ENCODE measurements around the gene ALG9.

DNA sequence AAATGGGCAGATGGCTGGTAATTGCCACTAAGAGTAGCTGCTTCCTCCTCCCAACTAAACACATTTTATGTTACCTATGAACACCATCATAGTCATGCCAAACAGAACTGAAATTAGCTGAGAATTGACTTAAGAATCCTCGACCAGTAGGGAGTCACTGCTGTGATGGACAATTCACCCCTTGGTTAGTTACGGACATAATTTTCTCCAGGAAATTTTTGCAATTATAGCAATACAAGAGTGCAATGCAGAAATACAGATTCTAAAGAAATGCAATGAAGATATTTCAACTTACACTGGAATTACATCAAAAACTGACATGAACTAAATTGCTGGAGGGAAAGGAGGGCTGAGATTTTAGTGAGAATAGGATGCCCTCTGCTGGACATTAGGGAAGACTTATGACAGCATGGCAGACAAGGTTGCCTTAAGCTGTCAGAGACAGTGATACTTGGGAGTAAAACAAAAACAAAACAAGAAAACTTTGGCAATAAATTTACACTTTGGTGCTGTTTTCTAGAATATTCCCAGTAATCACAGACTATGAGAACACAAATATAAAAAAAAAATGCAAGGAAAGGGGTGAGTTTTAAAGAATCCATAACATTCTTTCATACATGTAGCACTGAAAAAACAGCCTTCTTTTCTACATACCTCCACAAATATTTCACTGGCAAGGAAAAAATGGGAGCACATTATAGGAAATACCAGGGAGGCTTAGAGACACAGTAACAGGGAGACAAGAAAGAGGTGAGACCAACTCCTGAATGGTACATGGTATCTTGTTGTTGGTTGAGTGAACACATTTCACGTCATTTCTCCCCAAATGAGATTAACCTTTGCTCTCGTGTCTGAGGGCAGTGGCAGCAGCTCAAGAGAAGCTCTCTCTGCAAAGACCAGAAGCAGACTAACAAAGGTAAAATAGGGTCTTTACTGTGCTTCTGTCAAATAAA, 94.0 kb downstream of the ALG9 start:
- TF ChIP-seq, protein P1, sequence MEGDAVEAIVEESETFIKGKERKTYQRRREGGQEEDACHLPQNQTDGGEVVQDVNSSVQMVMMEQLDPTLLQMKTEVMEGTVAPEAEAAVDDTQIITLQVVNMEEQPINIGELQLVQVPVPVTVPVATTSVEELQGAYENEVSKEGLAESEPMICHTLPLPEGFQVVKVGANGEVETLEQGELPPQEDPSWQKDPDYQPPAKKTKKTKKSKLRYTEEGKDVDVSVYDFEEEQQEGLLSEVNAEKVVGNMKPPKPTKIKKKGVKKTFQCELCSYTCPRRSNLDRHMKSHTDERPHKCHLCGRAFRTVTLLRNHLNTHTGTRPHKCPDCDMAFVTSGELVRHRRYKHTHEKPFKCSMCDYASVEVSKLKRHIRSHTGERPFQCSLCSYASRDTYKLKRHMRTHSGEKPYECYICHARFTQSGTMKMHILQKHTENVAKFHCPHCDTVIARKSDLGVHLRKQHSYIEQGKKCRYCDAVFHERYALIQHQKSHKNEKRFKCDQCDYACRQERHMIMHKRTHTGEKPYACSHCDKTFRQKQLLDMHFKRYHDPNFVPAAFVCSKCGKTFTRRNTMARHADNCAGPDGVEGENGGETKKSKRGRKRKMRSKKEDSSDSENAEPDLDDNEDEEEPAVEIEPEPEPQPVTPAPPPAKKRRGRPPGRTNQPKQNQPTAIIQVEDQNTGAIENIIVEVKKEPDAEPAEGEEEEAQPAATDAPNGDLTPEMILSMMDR (conservative IDR thresholded peaks at IDR 0.05; ENCODE audit: low read length): peak; percentile 88
- TF ChIP-seq EZH2phosphoT487 (IDR thresholded peaks at IDR 0.05; ENCODE audit: borderline replicate concordance): no peak
